ENCODE data around the gene LST1.

DNA sequence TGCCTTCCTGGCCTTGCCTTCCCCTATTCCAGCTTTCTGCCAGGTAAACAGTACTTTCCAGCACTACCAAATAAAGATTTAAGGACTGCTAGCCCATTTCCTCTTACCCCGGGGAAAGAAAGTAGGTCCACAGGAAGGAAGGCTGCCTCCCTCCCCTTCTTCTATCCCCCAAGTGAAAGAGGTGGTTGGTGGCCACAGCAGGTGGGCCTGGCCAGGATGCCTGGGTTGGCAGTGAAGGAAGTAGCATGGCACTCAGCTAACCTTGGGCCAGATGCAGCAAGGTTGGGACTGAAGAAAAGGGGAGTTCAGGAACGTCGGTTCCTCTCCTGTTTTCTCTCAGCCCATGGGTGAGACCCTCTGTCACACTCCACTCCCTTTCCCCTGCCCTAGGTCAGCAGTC lies 29.8 kb upstream of the LST1 start:
- TF ChIP-seq, protein P1, sequence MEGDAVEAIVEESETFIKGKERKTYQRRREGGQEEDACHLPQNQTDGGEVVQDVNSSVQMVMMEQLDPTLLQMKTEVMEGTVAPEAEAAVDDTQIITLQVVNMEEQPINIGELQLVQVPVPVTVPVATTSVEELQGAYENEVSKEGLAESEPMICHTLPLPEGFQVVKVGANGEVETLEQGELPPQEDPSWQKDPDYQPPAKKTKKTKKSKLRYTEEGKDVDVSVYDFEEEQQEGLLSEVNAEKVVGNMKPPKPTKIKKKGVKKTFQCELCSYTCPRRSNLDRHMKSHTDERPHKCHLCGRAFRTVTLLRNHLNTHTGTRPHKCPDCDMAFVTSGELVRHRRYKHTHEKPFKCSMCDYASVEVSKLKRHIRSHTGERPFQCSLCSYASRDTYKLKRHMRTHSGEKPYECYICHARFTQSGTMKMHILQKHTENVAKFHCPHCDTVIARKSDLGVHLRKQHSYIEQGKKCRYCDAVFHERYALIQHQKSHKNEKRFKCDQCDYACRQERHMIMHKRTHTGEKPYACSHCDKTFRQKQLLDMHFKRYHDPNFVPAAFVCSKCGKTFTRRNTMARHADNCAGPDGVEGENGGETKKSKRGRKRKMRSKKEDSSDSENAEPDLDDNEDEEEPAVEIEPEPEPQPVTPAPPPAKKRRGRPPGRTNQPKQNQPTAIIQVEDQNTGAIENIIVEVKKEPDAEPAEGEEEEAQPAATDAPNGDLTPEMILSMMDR (IDR thresholded peaks at IDR 0.05; ENCODE audit: insufficient read depth, low read length, poor library complexity, severe bottlenecking) = no peak
- no peak for TF ChIP-seq EZH2phosphoT487 (conservative IDR thresholded peaks at IDR 0.05; ENCODE audit: low read length)
